HG03432 (cell line): ENCODE data around the gene VIPR2.
"Not testable (repeated sequence)": the region's sequence is repeated elsewhere in the genome, so short reads cannot be mapped to it uniquely, and the experiment has no call there.

Experiments
- ATAC-seq: cut with Tn5 transposase; IDR thresholded peaks from one replicate; pipeline ENCODE4 v1.9.1; 2021; ENCODE audit warnings: mild to moderate bottlenecking, moderate library complexity; ENCODE audit not compliant: unreplicated experiment

Gene VIPR2

GRCh38 chr7:159013825-159014289 lies 130.8 kb downstream of the VIPR2 start:
- ATAC-seq = no peak

GRCh38 chr7:159013181-159013690 lies 131.4 kb downstream of the VIPR2 start:
- ATAC-seq = no peak

- no peak for ATAC-seq
Observed at GRCh38 chr7:159012353-159013069, 132.2 kb downstream of the VIPR2 start.

- ATAC-seq = no peak
Observed at GRCh38 chr7:159011722-159012022, 133.0 kb downstream of the VIPR2 start.

GRCh38 chr7:159010937-159011721 lies 133.5 kb downstream of the VIPR2 start:
- no peak for ATAC-seq

- no peak for ATAC-seq
Observed at GRCh38 chr7:159010411-159010810, 134.3 kb downstream of the VIPR2 start.

GRCh38 chr7:159009951-159010350 lies 134.7 kb downstream of the VIPR2 start:
- no peak for ATAC-seq

GRCh38 chr7:159008417-159008816 lies 136.2 kb downstream of the VIPR2 start:
- ATAC-seq = no peak

- no peak for ATAC-seq
Observed at GRCh38 chr7:159007996-159008389, 136.7 kb downstream of the VIPR2 start.

GRCh38 chr7:159007364-159007995 lies 137.2 kb downstream of the VIPR2 start:
- no peak for ATAC-seq

- no peak for ATAC-seq
Observed at GRCh38 chr7:159006610-159007130, 138.0 kb downstream of the VIPR2 start.

GRCh38 chr7:159006022-159006609 lies 138.6 kb downstream of the VIPR2 start:
- not testable (repeated sequence) for ATAC-seq

GRCh38 chr7:159005618-159006017 lies 139.0 kb downstream of the VIPR2 start:
- ATAC-seq = no peak

- no peak for ATAC-seq
Observed at GRCh38 chr7:159004411-159004810, 140.3 kb downstream of the VIPR2 start.

- no peak for ATAC-seq
Observed at GRCh38 chr7:159001811-159002210, 142.9 kb downstream of the VIPR2 start.

GRCh38 chr7:159000859-159001435 lies 143.7 kb downstream of the VIPR2 start:
- no peak for ATAC-seq

GRCh38 chr7:159000070-159000469 lies 144.6 kb downstream of the VIPR2 start:
- no peak for ATAC-seq

GRCh38 chr7:158999496-158999895 lies 145.2 kb downstream of the VIPR2 start:
- no peak for ATAC-seq

GRCh38 chr7:158998261-158998660 lies 146.4 kb downstream of the VIPR2 start:
- not testable (repeated sequence) for ATAC-seq

GRCh38 chr7:158997471-158997870 lies 147.2 kb downstream of the VIPR2 start:
- ATAC-seq = no peak

- ATAC-seq = no peak
Observed at GRCh38 chr7:158997110-158997453, 147.6 kb downstream of the VIPR2 start.
